Stimulated activated naive CD8-positive, alpha-beta T cell treated with anti-CD3 and anti-CD28 coated beads, Interleukin-15, Interleukin-2, amounts not matched to agents 100 ng/mL and 50 ng/mL, for 24 hours (primary cell): ENCODE data around the gene S1PR5.

Source experiments
- H3K27ac Mint-ChIP-seq: one replicate; pipeline ENCODE4 v1.8.0; 2021; ENCODE audit warnings: mild to moderate bottlenecking, mixed read lengths
- H3K27me3 Mint-ChIP-seq: one replicate; pipeline ENCODE4 v1.8.0; 2021; ENCODE audit warnings: mixed read lengths
- H3K36me3 Mint-ChIP-seq: one replicate; pipeline ENCODE4 v1.8.0; 2021; ENCODE audit warnings: low read depth, mixed read lengths
- H3K4me1 Mint-ChIP-seq: one replicate; pipeline ENCODE4 v1.8.0; 2021; ENCODE audit warnings: low read depth, mixed read lengths
- H3K4me3 Mint-ChIP-seq: one replicate; pipeline ENCODE4 v1.8.0; 2021; ENCODE audit warnings: mild to moderate bottlenecking, mixed read lengths
- H3K9me3 Mint-ChIP-seq: one replicate; pipeline ENCODE4 v1.8.0; 2021; ENCODE audit warnings: mixed read lengths

The S1PR5 gene

DNA sequence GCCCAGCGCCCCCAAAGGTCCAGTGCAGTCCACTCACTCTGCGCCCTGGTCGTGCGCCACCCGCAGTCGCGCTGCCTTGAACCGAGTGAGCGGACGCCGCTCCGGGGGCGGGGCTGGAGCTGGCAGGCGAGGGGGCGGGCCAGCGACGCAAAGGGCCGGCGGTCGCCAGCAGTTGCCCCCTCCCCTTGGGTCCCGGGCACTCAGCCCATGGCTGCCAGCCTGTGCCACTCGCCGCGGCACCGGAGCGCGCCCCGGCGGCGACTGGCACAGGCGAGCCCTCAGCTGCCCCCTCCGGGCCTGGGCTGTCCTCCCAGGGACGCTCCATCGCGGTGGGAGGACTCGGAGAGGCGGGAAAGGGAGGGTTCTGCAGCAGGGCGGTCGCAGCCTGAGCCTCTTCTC is at the start of gene S1PR5:
TSS of gene S1PR5 (minus strand) at position 87 of the 399 bp plus-strand sequence. CDS start 2,436 bp downstream, outside the sequence.
- Mint-ChIP-seq H3K27ac (no peak within 1 kb of the TSS), H3K4me1 (peaks cover 39% of the 10 kb centered on the region), H3K9me3 (no peaks in the 10 kb centered on the region), H3K4me3 (peak within 1 kb of the TSS; percentile 75), H3K27me3 (peaks cover 63% of the 10 kb centered on the region), H3K36me3 (no peaks in the 10 kb centered on the region)

GRCh38 chr19:10566658-10567410 is 49.6 kb upstream of the S1PR5 start:
- H3K36me3 Mint-ChIP-seq: peaks cover 27% of the 10 kb centered on the region
- no peaks in the 10 kb centered on the region for H3K9me3 Mint-ChIP-seq
- H3K27me3 Mint-ChIP-seq: no peaks in the 10 kb centered on the region

DNA sequence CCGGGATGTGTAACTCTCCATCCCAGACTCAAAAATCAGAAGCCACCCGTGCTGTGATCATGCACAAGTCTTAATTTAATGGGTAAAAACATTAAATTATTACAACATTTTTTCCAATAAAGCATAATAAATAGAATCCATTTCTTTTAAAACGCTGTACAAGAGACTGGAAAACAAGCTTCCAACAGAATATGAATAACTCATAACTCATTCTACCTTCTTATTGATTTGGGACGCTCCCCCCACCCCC is 49.1 kb upstream of the S1PR5 start:
- H3K27ac Mint-ChIP-seq: peak overlapping the region; percentile 100
- no peaks in the 10 kb centered on the region for H3K9me3 Mint-ChIP-seq
- no peaks in the 10 kb centered on the region for H3K27me3 Mint-ChIP-seq
- peaks cover 51% of the 10 kb centered on the region for H3K4me1 Mint-ChIP-seq
- H3K4me3 Mint-ChIP-seq: peak overlapping the region; percentile 96
- peaks cover 32% of the 10 kb centered on the region for H3K36me3 Mint-ChIP-seq

More at GRCh38 chr19:10566658-10567410, 49.6 kb upstream of the S1PR5 start:
- Mint-ChIP-seq H3K4me3 (peak overlapping the region; percentile 96), H3K27ac (peak overlapping the region; percentile 100), H3K4me1 (peaks cover 51% of the 10 kb centered on the region)

- no peaks in the 10 kb centered on the region for H3K9me3 Mint-ChIP-seq
- peak within 1 kb of the TSS; percentile 100 for H3K27ac Mint-ChIP-seq
- peaks cover 37% of the 10 kb centered on the region for H3K36me3 Mint-ChIP-seq
- H3K4me3 Mint-ChIP-seq: peak within 1 kb of the TSS; percentile 96
- peaks cover 50% of the 10 kb centered on the region for H3K4me1 Mint-ChIP-seq
- no peaks in the 10 kb centered on the region for H3K27me3 Mint-ChIP-seq
Measured at GRCh38 chr19:10565567-10566407, 48.5 kb upstream of the S1PR5 start, which contains the start of gene KRI1. KRI1 (minus strand) TSS chr19:10566010; CDS start chr19:10565999, 11 bp downstream.

DNA sequence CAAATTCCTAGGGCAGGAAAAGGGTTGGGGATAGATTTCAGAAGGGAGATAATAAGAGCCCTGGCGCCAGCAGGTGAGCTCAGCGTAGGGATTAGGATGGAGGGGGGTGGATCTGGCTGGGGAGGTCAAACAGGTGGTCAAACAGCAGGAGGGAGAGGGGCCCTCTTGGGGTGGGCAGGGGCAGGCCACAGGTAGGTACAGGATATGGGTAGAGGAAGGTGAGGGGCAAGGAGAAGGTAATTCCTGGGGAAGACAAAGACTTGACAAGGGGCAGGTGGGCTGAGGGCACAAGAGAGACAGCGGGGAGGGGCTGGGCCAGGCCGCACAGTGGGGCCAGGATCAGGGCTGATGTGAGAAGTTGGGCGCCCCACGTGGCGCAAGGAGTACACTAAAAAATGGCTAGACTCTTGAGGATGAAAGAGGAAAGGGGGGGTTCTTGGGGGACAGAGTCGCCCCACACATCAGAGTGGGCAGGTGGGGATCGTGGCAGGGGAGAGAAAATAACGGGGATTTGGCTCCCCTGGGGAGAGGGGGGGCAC is 47.9 kb upstream of the S1PR5 start:
- Mint-ChIP-seq H3K27ac (peak overlapping the region; percentile 100), H3K4me3 (peak overlapping the region; percentile 96), H3K9me3 (no peaks in the 10 kb centered on the region), H3K36me3 (peaks cover 44% of the 10 kb centered on the region), H3K4me1 (peaks cover 46% of the 10 kb centered on the region), H3K27me3 (no peaks in the 10 kb centered on the region)

DNA sequence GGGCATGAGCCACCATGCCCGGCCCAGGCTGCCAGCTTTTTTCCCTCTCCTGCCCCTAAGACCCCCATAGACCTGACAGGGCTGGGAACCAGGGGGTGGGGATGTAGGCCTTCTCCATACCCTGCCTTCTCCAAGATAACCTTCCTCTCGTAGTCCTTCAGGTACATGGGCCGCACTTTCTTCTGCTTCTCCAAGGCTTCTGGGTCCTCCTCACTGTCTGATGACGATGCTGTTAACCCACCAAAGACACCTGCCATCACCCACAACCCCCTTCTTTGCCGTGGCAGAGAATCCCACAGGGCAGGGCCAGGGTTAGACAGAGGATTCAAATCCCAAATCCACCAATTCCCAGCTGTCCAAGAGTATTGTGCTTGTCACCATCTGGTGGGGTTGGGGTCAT is 45.4 kb upstream of the S1PR5 start:
- H3K27me3 Mint-ChIP-seq: no peaks in the 10 kb centered on the region
- peaks cover 59% of the 10 kb centered on the region for H3K36me3 Mint-ChIP-seq
- H3K27ac Mint-ChIP-seq: peak overlapping the region; percentile 11

GRCh38 chr19:10560154-10560553 is 42.9 kb upstream of the S1PR5 start:
- Mint-ChIP-seq H3K4me3 (no peak overlapping the region), H3K27ac (no peak overlapping the region), H3K4me1 (peaks cover 26% of the 10 kb centered on the region), H3K9me3 (no peaks in the 10 kb centered on the region), H3K27me3 (no peaks in the 10 kb centered on the region), H3K36me3 (peaks cover 56% of the 10 kb centered on the region)

More for the DNA sequence above, 45.4 kb upstream of the S1PR5 start:
- H3K9me3 Mint-ChIP-seq: no peaks in the 10 kb centered on the region
- H3K4me1 Mint-ChIP-seq: peaks cover 36% of the 10 kb centered on the region
- H3K4me3 Mint-ChIP-seq: no peak overlapping the region

DNA sequence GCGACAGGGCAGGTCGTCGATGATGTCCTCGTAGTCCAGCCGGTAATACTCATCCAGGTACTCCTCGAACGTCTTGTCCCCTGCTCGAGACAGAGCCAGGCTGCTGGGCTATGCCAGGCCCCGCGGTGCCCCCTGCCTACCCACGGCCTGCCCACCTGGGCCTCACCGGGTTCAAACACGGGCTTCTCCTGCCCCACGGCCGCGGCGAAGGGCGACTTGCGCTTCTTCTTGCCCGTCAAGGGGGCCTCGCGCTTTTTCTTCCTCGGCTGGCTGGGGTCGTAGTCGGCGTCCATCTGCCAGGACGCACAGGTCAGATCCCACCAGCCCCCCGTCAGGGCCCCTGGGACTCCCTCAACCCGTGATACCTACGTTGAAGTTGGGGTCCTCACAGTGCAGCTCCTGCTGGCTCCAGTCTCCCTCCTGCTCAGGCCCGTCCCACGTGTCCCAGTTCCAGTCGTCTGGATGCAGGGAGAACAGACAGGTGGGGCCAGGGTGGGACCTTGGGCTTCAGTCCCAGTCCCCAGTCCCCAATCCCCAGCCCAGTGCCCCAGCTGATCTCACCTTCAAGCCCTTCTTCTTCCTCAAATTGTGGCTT is 40.5 kb upstream of the S1PR5 start:
- no peak overlapping the region for H3K4me3 Mint-ChIP-seq
- no peaks in the 10 kb centered on the region for H3K9me3 Mint-ChIP-seq
- H3K27me3 Mint-ChIP-seq: no peaks in the 10 kb centered on the region
- H3K36me3 Mint-ChIP-seq: peaks cover 70% of the 10 kb centered on the region
- peaks cover 41% of the 10 kb centered on the region for H3K4me1 Mint-ChIP-seq
- no peak overlapping the region for H3K27ac Mint-ChIP-seq

DNA sequence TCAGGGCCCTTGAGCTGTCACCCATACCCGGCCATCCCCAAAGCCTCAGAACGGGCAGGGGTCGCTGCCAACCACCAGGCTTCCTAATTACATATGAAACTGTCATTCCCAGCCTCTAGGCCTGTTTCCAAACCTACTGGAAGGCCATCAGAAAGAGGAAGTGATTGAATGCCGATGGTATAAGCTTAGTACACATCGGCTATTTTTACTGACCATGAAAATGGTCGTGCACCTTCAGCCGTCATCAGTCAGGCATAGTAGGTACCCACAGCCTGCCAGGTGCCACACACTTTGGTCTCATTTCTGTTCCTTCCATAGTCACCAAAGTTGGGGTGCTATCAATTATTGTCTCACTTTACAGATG is 38.3 kb upstream of the S1PR5 start:
- Mint-ChIP-seq H3K27ac (peak overlapping the region; percentile 58), H3K36me3 (peaks cover 63% of the 10 kb centered on the region), H3K4me1 (peaks cover 54% of the 10 kb centered on the region), H3K9me3 (no peaks in the 10 kb centered on the region), H3K4me3 (no peak overlapping the region), H3K27me3 (no peaks in the 10 kb centered on the region)

DNA sequence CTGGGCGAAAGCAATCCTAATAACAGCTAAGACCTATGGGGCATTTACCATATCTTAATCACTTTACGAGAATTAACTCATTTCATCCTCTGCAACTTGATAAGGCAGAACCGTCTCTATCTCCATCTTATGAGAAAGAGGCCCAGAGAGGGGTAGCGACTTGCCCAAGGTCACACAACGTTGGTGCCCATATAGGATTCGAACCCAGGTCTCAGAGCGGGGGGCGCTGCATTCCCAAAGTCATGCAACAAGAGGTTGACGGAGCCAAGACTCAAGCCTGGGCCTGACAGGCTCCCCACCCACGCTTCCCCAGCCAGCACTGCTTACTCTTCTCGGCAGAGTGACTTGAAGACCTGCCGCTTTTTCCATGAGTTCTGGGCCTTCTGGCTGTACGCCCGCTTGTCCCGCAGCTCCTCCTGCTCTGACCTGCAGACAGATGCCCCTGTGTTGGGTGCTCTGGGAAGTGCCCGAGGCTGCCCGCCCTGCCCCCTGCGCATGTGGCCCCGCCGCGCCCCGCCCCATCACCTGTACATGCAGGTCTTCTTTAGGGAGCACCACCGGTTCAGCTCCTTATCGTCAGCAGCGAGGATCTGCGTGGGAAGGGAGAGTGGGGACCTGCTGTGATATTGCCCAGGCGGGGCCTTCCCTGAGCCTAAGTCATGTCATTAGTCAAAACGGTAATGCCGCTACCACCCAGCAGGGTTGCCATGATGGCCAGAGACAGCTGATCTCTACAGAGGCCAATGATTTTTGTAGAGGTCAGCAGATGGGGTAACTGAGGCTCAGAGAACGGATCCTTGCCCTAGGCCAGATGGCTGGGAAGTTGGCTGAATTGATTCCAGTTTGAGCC is 37.7 kb upstream of the S1PR5 start:
- H3K9me3 Mint-ChIP-seq: no peaks in the 10 kb centered on the region
- peaks cover 57% of the 10 kb centered on the region for H3K36me3 Mint-ChIP-seq
- H3K27ac Mint-ChIP-seq: peak overlapping the region; percentile 87
- H3K27me3 Mint-ChIP-seq: no peaks in the 10 kb centered on the region
- peak overlapping the region; percentile 23 for H3K4me3 Mint-ChIP-seq
- H3K4me1 Mint-ChIP-seq: peaks cover 60% of the 10 kb centered on the region

- peak overlapping the region; percentile 87 for H3K27ac Mint-ChIP-seq
- H3K27me3 Mint-ChIP-seq: no peaks in the 10 kb centered on the region
- peaks cover 60% of the 10 kb centered on the region for H3K4me1 Mint-ChIP-seq
- H3K36me3 Mint-ChIP-seq: peaks cover 55% of the 10 kb centered on the region
- H3K9me3 Mint-ChIP-seq: no peaks in the 10 kb centered on the region
- H3K4me3 Mint-ChIP-seq: peak overlapping the region; percentile 58
Measured at GRCh38 chr19:10553943-10554381, 36.7 kb upstream of the S1PR5 start.

GRCh38 chr19:10553087-10553667 is 35.9 kb upstream of the S1PR5 start:
- no peaks in the 10 kb centered on the region for H3K9me3 Mint-ChIP-seq
- H3K36me3 Mint-ChIP-seq: peaks cover 57% of the 10 kb centered on the region
- H3K27ac Mint-ChIP-seq: peak overlapping the region; percentile 87
- peak overlapping the region; percentile 58 for H3K4me3 Mint-ChIP-seq
- H3K27me3 Mint-ChIP-seq: no peaks in the 10 kb centered on the region
- peaks cover 57% of the 10 kb centered on the region for H3K4me1 Mint-ChIP-seq

- Mint-ChIP-seq H3K36me3 (peaks cover 52% of the 10 kb centered on the region), H3K4me1 (peaks cover 54% of the 10 kb centered on the region), H3K4me3 (no peak overlapping the region), H3K27ac (peak overlapping the region; percentile 67), H3K9me3 (no peaks in the 10 kb centered on the region), H3K27me3 (no peaks in the 10 kb centered on the region)
Measured at GRCh38 chr19:10552510-10553053, 35.3 kb upstream of the S1PR5 start.
